ENCODE results near the gene PCDH9. TPM values are rescaled to one million over a fixed set of nuclear protein-coding genes. Genes with fewer than 3 reads are reported as not detected.

PCDH9 gene
- total and polyA plus RNA-seq, 12 donors = 2.9 to 32.0 (median 15.4) TPM

DNA sequence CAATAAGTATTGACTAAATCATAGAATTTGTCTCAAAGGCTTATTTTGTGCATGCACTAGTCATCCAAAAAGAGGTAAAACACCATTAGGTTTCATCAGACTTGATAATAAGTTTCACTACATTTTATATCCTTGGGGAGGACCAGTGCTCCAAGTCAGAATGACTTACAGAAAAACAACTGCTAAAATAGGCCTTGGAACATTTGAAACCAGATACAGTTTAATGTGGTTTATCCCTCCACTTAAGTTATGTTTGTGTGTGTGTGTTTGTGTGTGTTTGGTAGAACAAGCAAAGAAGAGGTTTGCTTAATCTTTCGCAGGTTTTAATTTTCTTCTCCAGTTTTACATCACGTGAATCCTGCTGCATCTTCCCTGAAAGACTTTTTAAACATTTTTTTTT is 570.9 kb downstream of the PCDH9 start:
- intact Hi-C loops (cut with DNase I) = no loop called here
- Histone ChIP-seq H3K4me3 (no peak overlapping the region), H3K27me3 (no peaks in the 10 kb centered on the region), H3K4me1 (peaks cover 0 to 26% (median 11%) of the 10 kb centered on the region in 9 donors), H3K27ac (no peak overlapping the region), H3K9me3 (no peaks in the 10 kb centered on the region), H3K36me3 (no peaks in the 10 kb centered on the region)
- DNase-seq (no peak), ATAC-seq (no peak)
- TF ChIP-seq, protein P1, sequence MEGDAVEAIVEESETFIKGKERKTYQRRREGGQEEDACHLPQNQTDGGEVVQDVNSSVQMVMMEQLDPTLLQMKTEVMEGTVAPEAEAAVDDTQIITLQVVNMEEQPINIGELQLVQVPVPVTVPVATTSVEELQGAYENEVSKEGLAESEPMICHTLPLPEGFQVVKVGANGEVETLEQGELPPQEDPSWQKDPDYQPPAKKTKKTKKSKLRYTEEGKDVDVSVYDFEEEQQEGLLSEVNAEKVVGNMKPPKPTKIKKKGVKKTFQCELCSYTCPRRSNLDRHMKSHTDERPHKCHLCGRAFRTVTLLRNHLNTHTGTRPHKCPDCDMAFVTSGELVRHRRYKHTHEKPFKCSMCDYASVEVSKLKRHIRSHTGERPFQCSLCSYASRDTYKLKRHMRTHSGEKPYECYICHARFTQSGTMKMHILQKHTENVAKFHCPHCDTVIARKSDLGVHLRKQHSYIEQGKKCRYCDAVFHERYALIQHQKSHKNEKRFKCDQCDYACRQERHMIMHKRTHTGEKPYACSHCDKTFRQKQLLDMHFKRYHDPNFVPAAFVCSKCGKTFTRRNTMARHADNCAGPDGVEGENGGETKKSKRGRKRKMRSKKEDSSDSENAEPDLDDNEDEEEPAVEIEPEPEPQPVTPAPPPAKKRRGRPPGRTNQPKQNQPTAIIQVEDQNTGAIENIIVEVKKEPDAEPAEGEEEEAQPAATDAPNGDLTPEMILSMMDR (IDR thresholded peaks at IDR 0.05) = no peak
- 86 to 89% methylated on average over 2 of the region's 2 CpGs for WGBS, 2 donors

DNA sequence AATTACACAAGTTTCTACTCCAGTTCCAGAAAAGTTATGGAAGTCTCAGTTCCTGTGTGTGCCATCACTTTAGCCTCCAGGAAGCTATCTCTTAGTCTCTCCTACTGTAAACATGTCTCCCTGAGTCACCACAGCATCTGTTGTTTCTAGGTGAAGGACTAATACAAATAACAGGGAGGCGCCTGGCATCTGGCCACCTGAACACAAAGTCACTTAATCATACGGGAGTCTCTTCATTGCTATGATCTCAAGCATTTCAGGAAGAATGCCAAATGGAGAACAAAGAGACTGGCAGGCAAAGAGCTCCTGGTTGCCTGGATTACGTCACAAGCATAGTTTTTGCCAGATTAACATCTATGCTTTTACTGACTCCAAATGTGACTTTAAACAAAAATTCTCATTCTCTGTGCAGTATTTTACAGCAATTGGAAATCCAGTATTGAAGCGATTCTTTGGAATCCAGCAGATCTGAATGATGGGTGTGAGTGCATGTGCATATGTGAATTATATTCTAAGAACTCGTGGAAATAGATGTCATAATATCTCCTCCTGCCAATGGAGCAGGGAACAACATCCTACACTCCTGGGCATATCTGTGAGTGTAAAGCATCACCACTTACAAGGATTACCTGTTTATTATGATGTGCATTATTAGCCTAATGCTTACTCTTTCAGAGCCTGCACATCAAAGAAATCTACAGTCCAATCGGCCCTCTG is 572.8 kb downstream of the PCDH9 start:
- peak; percentile 38 to 44 for DNase-seq
- ATAC-seq = peak in 7 of 8 donors; percentile 47 to 98 (median 83)
- TF ChIP-seq, protein P1 (IDR thresholded peaks at IDR 0.05) = no peak
- intact Hi-C loops (cut with DNase I) = no loop called here
- Histone ChIP-seq H3K4me1 (peaks cover 0 to 26% (median 11%) of the 10 kb centered on the region in 9 donors), H3K9me3 (peaks cover 0 to 7% (median 0%) of the 10 kb centered on the region in 11 donors), H3K27ac (no peak overlapping the region), H3K36me3 (no peaks in the 10 kb centered on the region), H3K27me3 (no peaks in the 10 kb centered on the region), H3K4me3 (no peak overlapping the region)
- 31 to 43% methylated on average over 6 of the region's 6 CpGs for WGBS, 2 donors

DNA sequence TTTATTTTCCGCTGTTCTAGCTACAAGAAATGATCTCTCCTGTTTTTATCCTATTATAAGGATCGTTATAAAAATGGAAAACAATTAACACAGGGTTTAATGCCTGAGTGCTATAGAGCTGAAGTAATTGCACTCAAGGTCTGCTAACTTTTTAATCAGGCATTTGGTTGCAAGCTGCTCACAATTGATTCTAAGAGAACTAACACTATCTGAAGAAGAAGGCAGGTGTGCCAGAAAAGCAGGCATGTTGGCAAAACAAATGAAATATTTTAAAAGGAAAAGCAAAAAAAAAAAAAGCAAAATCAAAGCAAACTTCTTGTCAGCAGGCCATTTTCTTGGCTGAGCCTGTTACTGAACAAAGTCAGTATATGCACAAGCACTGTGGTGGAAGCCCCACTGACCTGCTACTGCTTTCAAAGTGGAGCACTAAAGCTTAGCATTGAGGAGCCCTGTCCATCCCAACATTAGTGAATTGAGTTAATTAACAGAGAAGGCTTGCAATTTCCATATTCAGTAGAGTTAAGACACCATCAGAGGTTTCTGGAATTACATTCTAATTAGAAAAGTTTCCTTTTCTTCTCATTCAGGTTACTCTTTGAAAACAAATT is 574.2 kb downstream of the PCDH9 start:
- no peak overlapping the region for H3K27ac ChIP-seq
- H3K4me3 ChIP-seq = no peak overlapping the region
- no peak for ATAC-seq
- TF ChIP-seq, protein P1 (IDR thresholded peaks at IDR 0.05) = no peak
- H3K36me3 ChIP-seq = no peaks in the 10 kb centered on the region
- intact Hi-C loops (cut with DNase I) = no loop called here
- WGBS, 2 donors = 92 to 97% methylated on average over 2 of the region's 2 CpGs
- H3K9me3 ChIP-seq = peaks cover 0 to 12% (median 0%) of the 10 kb centered on the region in 11 donors
- peaks cover 0 to 26% (median 11%) of the 10 kb centered on the region in 9 donors for H3K4me1 ChIP-seq
- no peaks in the 10 kb centered on the region for H3K27me3 ChIP-seq
- DNase-seq = no peak

DNA sequence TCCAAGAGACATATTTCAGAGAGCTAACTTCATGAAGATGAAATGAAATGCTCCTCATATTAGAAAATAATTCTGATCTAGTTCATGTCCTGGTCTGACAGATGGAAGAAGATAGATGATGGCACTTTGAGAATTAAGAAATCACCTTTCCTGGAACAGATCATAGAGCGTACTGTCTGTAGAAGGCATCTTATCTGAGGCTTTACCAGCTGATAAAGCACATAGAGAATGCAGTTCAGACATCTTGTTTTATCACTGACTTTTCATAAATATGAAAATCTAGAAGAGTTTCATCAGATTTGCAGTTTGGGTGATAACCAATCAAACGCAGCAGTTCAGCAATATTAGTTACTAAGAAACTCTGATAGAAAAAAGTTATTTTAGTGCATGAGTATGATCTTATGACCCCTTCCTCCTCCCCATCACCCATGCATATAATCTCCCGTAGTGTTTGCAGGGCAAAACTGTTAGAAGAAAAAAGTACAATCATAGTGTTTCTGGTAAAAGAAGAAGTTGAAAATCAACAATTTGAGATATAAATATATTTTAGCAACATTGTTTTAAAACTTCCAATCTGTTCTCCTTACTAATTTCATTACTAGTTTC is 585.2 kb downstream of the PCDH9 start:
- no peaks in the 10 kb centered on the region for H3K27me3 ChIP-seq
- no peaks in the 10 kb centered on the region for H3K36me3 ChIP-seq
- H3K4me3 ChIP-seq = no peak overlapping the region
- no peaks in the 10 kb centered on the region for H3K4me1 ChIP-seq
- 89 to 92% methylated on average over 3 of the region's 3 CpGs for WGBS, 2 donors
- DNase-seq = no peak
- no peak overlapping the region for H3K27ac ChIP-seq
- no peaks in the 10 kb centered on the region for H3K9me3 ChIP-seq
- intact Hi-C loops (cut with DNase I) = no loop called here
- TF ChIP-seq, protein P1 (IDR thresholded peaks at IDR 0.05) = no peak
- no peak for ATAC-seq
